Stimulated activated naive CD4-positive, alpha-beta T cell treated with Interleukin-2 at 50 U/mL for 16 hours (primary cell): ENCODE measurements around the gene RHOC.
A peak's percentile ranks its signal among the peaks of the same experiment; 100 is the strongest.

Experiments
- DNase-seq: peaks from one replicate; lab custom pipeline; 2025; lab: John Stamatoyannopoulos, UW

Gene RHOC

DNA sequence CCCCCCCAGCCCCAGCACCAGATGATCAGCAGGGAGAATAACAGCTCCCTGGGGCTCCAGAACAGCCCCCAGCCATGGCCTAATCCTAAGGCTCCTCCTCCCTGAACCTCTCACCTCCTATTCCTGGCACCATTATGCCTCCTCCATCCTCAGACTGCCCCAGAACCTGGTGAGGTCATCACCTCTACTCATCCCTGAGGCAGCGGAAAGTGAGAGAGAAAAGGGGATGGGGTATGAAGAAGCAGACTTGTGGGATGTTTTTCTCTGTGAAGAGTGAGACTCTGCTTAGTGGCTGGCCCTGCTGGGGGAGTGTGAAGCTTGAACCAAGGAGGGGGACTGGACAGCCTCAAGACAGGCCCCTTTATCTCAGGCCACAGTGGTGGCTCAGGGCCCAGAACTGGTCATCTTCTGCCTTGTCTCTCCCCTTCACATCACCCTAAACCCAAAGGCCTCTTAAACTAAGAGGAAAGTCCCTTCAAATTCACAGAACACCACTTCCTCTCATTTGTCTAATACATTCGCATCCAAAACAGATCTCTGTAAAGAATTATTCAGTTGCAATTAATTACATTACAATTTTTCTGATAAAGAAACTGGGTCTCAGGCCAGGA, 10.4 kb upstream of the RHOC start:
- DNase-seq = no peak

DNA sequence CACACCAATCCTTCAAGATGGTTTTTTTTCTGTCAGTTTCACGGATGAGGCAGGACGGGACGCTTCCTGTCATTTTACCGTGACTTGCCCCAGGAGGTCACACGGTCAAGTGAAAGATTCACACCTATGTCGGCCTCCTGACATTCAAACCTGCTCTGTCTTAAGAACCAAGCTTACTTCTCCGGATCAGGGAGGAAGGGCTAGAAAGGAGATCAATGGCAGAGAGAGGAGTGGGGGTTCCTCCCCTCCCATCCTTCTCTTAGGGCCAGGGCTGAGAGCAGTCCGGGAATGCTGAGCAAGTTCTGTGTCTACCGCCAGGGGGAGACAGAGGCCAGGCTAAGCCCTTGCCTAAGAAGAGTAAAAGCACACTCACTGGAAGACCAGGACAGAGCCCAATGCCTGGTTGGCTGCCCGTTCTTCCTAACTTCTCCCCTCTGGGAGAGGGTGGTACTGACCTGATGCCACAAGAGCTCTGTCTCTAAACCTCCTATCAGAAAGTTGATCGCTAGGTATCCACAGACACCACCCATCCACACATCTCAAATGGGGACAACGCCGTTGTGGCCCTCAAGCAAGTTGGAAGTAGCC, 9.3 kb upstream of the RHOC start:
- peak; percentile 72 for DNase-seq

- DNase-seq = peak; percentile 98
These were observed 8.5 kb upstream of the RHOC start, which contains the start of gene PPM1J for GRCh38 chr1:112715264-112716053. Gene PPM1J, minus strand, starts transcription at chr1:112715332. Its CDS starts 31 bp downstream, at chr1:112715301.

DNA sequence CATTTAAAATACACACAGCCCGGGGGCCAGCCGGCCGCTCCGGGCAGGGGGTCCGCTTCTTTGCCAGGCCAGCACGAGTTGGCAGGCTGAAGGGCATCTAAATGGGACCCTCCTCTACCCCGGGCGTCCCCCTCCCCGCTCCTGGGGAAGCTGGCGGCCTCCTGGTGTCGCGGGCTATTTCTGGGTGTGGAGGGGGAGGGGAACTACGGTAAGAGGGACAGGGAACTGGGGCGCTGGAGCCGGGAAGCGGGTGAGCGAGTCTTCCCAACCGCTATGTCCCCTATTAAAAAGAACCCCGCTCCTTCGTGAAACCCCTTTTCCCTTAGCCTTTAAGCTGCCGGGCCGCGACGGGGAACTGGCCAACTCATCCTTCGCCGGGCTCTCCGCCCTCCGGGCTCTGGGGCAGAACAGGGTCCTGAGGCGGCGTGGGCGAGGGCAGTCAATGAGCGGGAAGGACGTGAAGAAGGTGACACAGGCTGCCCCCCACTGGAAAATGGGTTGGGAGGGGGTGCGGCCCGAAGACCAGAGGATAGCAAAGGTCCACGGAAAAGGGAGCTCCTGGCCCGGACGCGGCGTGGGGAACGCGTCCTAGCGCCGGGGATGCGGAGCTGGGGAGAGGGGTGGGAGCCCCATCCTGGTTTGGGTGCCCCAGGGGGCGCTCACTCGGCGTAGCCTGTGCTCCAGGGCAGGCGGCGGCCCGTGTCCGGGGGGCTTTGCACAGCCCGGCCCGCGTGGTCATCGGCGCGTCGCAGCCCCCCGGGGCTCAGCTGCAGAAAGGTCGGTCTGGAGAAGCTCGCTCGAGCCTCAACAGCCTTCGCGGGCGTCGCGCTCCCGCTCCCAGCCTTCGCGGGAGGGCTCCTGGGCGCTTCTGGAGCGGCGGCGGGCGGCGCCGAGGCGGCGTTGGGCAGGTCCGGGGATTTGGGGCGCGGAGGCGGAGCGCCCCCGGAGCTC, 7.7 kb upstream of the RHOC start:
- no peak for DNase-seq

GRCh38 chr1:112713466-112714312, 6.8 kb upstream of the RHOC start:
- DNase-seq = no peak

- DNase-seq = no peak
These were observed 5.8 kb upstream of the RHOC start for GRCh38 chr1:112712701-112713128.

DNA sequence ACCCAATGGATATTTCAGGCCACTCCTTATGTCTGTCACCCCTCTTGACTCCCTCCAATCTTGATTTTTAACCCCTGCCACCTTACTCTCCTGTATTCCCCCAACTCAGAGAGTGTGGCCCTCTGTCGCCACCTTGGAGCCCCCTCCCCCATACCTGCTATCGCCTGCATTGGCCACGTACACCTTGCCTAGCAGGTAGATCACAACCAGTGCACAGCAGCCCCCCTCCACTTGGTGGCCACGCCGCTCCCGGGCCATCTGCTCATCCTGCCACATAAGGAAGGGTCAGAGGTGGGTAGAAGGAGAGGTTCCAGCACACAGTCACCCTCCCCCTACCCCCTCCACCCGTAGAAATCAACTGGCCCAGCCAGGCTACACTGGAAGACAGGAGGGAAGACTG, 5.3 kb upstream of the RHOC start:
- DNase-seq = no peak

GRCh38 chr1:112711670-112712069, 4.7 kb upstream of the RHOC start:
- DNase-seq = no peak

GRCh38 chr1:112711041-112711440, 4.1 kb upstream of the RHOC start:
- no peak for DNase-seq

DNA sequence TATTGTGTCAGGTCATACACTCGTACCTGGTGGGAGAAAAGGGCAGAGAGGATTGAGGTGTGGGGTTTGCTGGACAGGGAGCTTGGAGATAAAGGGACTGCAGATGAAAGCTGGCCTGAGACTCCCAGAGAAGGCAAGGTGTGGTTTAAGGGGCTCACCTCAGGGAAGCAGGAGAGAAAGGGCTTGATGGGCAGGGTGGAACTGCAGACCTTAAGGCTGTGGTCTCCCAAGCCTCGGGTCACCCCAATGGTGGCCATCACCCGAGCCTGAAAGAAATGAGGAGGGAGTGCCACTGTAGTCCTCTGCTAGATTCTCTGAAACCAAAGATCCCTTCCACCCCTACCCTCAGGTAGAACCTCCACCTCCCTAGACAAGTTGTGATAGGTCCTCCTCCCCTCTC, 3.7 kb upstream of the RHOC start:
- no peak for DNase-seq

DNA sequence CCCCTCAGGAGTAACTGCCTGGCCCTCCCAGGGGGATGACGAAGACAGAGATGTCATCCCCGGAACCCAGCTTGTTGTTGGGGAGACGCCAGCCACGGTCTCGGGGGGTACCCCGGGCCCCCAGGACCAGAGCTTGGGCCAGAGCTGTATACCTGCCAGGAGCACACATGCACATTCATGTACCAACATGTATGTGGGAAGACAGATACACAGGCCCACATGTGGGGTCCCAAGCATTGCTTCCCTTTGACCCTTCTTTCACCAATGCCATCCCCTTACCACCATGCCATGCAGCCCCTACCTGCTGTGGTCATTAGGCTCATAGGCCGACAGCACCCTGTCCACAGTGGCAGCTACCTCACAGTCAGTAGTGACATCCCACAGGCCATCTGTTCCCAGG, 3.2 kb upstream of the RHOC start:
- DNase-seq = no peak

DNA sequence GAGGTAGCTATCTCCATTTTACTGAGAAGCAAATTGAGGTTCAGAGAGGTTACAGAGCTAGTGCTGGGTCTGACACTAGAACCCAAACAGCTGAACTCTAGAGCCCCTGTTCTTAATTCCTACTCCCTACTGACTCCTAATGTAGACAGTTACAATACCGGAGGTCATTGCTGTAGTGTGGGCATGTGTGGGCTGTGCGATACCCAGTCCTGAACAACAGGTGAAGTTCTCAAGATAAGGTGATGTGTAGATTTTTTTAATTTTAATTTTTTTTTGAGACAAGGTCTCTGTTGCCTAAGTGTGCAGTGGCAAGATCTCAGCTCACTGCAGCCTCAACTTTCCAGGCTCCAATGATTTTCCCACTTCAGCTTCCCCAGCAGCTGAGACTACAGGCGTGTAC, 1.6 kb upstream of the RHOC start:
- no peak for DNase-seq

DNA sequence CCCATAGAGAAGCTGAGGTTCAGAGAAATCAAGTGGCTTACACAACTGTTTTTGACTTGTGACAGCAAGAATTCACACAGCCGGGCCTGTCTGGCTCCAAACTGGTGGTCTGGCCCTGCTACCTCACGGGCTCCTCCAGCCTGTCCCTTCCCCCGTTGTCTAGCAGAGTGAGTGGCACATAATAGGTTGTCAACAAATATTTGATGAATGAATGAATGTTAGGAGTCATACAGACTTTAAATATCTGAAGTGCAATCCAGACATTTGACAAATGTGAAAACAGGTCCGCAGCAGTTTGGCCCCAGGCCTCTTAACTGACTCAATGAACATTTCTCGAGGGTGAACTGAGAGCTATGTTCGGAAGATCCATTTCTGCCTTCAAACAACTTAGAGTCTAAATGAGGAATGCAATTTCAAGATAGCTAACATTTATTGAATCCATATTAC, 1.1 kb upstream of the RHOC start:
- no peak for DNase-seq

DNA sequence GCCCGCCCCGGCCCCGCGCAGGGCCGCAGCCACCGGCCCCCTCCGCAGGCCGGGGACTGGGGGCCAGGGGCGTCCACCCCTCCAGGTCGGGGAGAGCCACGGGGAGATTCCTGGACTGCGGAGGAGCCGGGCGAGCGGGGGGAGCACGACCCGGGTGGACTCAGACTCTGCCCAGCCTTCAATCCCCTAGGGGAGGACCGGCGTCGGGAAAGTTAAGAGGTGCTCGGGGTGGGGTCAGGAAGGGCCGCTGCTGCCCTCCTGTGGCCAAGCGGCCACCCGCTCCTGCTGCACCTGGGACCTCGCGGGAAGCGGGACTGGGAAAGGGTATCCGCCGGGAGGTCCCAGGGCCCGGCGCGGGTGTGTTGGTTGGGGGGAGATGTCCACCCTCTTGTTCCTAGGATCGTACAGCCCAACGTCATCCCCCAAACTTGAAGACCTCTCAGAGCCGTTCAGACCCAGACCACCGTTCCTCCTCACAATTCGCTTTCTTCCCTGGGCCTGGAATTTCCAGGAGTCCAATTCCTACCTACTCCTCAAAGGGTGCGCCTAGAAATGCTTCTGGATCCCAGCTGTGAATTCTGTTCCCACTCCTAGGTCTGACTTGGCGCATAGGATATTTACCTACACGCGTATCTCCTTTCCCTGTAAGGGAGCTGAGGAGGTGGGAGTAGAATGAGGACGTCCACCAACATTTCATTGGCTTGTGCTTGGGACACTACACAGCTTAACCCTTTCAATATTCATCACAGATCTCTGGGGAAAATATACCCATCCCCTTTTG, 484 bp upstream of the RHOC start:
- DNase-seq = peak; percentile 46

GRCh38 chr1:112704934-112705627, 1.8 kb downstream of the RHOC start:
- no peak for DNase-seq

DNA sequence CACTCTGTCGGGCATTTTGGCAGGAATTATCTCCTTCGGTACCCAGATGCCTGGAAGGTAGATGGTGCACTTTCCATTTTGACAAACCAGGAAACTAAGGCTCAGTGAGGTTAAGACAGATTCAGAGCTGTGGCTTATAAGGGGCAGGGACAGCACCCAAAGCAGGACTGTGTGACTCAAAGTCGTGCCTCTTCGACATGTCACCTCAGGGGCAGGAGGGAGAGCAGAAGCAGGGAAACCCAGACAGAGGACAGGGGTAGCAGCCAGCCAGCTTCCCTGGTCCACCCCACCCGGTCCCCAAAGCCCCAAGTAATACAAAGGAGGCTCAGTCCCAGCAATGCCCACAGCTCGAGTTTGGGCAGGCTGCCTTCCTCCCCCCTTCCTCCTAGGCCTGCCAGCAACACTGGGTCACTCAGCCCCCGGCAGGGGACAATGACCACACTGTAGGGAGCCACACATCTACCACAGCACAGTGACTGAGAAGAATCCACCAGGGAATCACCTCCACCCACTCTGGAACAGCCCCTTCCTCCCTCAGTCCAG, 2.5 kb downstream of the RHOC start:
- DNase-seq = no peak

DNA sequence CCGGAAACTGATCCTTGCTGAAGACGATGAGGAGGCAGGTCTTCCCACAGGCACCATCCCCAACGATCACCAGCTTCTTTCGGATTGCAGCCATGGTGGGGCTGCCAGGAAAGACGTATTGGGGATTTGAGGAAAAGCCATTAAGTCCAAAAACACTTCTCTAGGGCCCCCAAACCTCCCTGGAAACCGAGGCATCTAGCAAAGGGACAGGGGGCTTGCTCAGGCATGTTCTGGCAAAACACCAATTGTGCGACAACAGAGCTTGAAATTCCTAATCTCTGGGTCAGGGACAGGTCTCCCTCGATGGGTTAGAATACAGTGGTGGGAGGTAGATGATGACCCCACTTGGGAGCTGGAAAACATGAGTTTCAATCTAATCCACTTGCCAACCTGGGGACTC, 3.2 kb downstream of the RHOC start:
- DNase-seq = no peak

GRCh38 chr1:112702420-112703261, 4.3 kb downstream of the RHOC start:
- no peak for DNase-seq

DNA sequence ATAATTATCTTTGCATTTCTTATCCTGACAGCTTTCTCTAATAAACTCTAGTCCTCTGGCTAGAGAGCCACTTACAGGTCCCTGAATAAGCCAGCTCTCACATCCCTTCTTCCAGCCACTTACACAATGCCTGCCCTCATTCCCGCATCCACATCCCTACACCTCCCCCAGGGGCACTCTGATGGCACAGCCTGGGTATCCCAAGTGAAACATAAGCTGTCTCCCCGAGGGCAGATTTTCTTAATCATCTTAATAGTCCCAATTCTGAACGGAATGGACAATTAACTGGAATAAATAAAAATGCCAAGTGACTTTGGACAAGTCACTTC, 4.9 kb downstream of the RHOC start:
- no peak for DNase-seq
